Subcutaneous abdominal adipose tissue (tissue), 5 donors: ENCODE results near the gene AMBP.

Experiments
- H3K27ac ChIP-seq: one replicate; pipeline ENCODE4 v1.7.0; 2013; ENCODE audit warnings: low read depth, mild to moderate bottlenecking, inconsistent platforms, low read length, moderate library complexity
- H3K27me3 ChIP-seq, 5 donors: one replicate each; pipeline ENCODE4 v1.7.0; 2013; ENCODE audit warnings: low read length in 5 of 5, inconsistent platforms in 1 of 5; ENCODE audit not compliant: control insufficient read depth in 5 of 5, insufficient read depth in 4 of 5
- H3K36me3 ChIP-seq, 5 donors: one replicate each; pipeline ENCODE4 v1.7.0; 2013; ENCODE audit warnings: low read length in 5 of 5; ENCODE audit not compliant: control insufficient read depth in 5 of 5, insufficient read depth in 5 of 5
- H3K4me1 ChIP-seq, 5 donors: one replicate each; pipeline ENCODE4 v1.7.0; 2013; ENCODE audit warnings: low read length in 5 of 5, mild to moderate bottlenecking in 3 of 5, moderate library complexity in 1 of 5; ENCODE audit not compliant: control insufficient read depth in 5 of 5, insufficient read depth in 5 of 5
- H3K4me3 ChIP-seq, 5 donors: one replicate each; pipeline ENCODE4 v1.7.0; 2013; ENCODE audit warnings: low read length in 5 of 5, low read depth in 1 of 5
- H3K9ac ChIP-seq, 5 donors: one replicate each; pipeline ENCODE4 v1.7.0; 2013; ENCODE audit warnings: low read length in 5 of 5, mild to moderate bottlenecking in 4 of 5, moderate library complexity in 3 of 5
- H3K9me3 ChIP-seq, 5 donors: one replicate each; pipeline ENCODE4 v1.7.0; 2013; ENCODE audit warnings: low read length in 5 of 5; ENCODE audit not compliant: control insufficient read depth in 5 of 5
- donor health status: healthy.
- donor health status: healthy.
- donor health status: healthy.
- donor health status: healthy.
- donor health status: healthy.

The AMBP gene

DNA sequence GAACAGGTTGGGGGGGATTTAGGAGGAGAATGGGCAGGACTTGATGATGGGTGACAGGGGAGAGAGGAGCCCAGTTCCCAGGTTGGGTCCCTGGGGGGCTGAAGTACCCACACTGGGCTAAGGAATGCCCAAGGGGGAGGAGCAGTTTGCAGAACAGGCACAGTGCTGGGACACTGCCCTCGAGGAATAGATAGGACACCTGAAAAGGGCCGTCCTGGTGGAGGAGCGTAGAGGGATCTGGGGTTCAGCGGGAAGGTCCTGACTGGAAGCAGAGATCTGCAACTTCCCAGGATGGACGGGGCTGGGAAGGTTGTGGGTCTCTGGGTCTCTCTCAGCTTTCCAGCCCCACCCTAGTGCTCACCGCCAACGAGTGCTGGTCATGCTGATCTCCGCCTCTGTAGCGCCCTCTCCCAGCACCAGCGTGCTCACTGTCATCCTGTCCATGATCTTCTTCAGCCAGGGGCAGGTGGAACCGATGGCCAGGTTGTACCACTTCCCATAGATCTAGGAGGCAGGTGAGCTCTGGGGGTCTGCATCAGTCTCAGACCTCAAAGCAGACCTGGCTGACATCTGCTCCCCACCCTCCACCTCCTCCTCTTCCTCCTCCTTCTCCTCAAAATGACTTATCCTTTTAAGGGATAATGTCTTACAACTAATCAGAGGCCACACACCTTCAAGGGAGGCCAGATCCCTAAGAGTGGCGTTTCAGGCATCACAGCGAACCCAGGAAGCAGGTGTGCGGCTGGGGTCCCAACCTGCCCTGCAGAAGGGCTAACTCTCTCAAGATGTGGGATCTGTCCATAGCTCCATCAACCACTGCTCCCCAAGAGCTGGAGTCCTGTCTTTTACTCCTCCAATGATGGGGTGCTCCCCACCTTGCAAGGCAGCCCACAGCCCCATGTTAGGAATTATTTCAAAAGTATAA is 1.6 kb downstream of the AMBP start:
- Histone ChIP-seq H3K9me3 (no peaks in the 10 kb centered on the region), H3K9ac (no peak overlapping the region), H3K4me3 (no peak overlapping the region), H3K27ac (no peak overlapping the region), H3K36me3 (no peaks in the 10 kb centered on the region), H3K4me1 (peaks cover 1 to 14% (median 11%) of the 10 kb centered on the region in 5 donors), H3K27me3 (peaks cover 17 to 24% (median 22%) of the 10 kb centered on the region in 5 donors)

DNA sequence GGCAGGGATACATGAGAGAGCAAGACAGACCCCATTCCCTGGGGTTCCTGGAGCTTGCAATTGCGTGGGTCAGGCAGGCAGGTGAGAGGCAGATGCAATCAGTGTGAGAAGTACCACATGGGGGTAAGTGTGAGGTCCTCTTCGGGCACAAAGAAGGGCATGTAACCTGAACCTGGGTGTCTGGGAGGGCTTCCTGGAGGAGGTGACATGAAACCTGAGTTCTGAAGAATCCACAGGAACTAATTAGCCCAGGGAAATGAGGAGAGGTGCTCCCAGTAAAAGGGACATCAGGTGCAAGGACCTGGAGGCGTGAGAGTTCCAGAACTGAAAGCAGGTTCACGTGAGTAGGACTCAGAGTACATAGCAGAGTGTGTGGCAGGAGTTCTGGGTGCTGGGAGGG is 2.5 kb downstream of the AMBP start:
- no peak overlapping the region for H3K9ac ChIP-seq
- H3K27me3 ChIP-seq, result peaks cover 17 to 24% (median 22%) of the 10 kb centered on the region in 5 donors
- H3K27ac ChIP-seq, result no peak overlapping the region
- H3K4me1 ChIP-seq, result peaks cover 1 to 14% (median 11%) of the 10 kb centered on the region in 5 donors
- no peaks in the 10 kb centered on the region for H3K9me3 ChIP-seq
- H3K36me3 ChIP-seq, result no peaks in the 10 kb centered on the region
- no peak overlapping the region for H3K4me3 ChIP-seq

DNA sequence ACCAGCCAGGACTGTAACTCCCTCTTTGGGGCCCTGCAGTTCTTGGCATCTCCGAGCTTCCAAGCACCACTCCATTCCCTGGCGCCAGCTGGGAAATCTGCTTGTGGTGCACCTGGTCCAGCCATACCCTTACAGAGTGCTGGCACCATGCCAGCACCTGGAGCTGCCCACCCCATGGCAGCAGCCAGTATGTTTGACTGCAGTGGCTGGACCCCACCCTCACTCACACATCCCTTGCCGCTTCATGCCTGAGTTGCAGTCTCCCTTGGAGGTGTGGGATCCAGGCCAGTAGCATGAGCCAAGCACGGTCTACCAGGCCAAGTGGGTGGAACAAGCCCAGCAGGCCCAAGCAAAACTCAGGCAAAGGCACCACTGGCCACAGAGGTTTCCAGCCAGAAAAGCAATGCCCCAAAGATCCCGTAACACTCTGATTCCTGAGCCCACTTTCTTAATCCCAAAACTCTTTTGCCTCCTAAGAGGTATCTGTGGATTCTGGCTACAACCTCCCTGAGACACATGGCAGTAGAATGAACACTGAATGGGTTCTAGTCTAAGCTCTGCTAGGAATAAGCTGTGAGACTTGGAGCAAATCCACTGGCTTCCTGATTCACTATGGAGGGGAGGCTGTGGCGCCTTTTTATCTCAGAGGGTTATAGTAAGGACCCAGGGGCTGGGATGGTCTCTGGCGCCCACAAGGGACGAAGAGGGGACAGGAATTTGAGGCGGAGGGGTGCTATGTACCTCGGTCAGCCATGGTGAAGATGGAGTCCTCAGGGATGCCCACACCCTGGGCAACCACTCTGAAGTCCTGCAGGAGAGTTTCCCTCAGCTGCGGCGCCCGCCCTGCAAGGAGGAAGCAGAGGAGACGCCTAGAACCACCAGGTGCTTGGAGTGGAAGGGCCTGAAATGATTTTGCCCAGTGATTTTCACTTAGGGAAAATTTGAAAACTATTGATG is 5.6 kb downstream of the AMBP start:
- H3K36me3 ChIP-seq, result no peaks in the 10 kb centered on the region
- no peaks in the 10 kb centered on the region for H3K9me3 ChIP-seq
- H3K27ac ChIP-seq, result no peak overlapping the region
- peaks cover 3 to 11% (median 9%) of the 10 kb centered on the region in 5 donors for H3K4me1 ChIP-seq
- no peak overlapping the region for H3K4me3 ChIP-seq
- no peak overlapping the region for H3K9ac ChIP-seq
- H3K27me3 ChIP-seq, result peaks cover 12 to 17% (median 12%) of the 10 kb centered on the region in 5 donors

- H3K27me3 ChIP-seq, result peaks cover under 1 to 7% (median 7%) of the 10 kb centered on the region in 5 donors
- H3K9me3 ChIP-seq, result no peaks in the 10 kb centered on the region
- H3K4me1 ChIP-seq, result peaks cover 3 to 11% (median 9%) of the 10 kb centered on the region in 5 donors
- no peak overlapping the region for H3K27ac ChIP-seq
- H3K36me3 ChIP-seq, result no peaks in the 10 kb centered on the region
- no peak overlapping the region for H3K9ac ChIP-seq
- no peak overlapping the region for H3K4me3 ChIP-seq
Observed at GRCh38 chr9:114071197-114071795, 6.8 kb downstream of the AMBP start.

GRCh38 chr9:114070188-114071103 is 7.7 kb downstream of the AMBP start:
- peaks cover 3 to 11% (median 9%) of the 10 kb centered on the region in 5 donors for H3K4me1 ChIP-seq
- no peak overlapping the region for H3K9ac ChIP-seq
- H3K36me3 ChIP-seq, result no peaks in the 10 kb centered on the region
- H3K4me3 ChIP-seq, result no peak overlapping the region
- H3K9me3 ChIP-seq, result no peaks in the 10 kb centered on the region
- peaks cover 0 to 5% (median 2%) of the 10 kb centered on the region in 5 donors for H3K27me3 ChIP-seq
- no peak overlapping the region for H3K27ac ChIP-seq

DNA sequence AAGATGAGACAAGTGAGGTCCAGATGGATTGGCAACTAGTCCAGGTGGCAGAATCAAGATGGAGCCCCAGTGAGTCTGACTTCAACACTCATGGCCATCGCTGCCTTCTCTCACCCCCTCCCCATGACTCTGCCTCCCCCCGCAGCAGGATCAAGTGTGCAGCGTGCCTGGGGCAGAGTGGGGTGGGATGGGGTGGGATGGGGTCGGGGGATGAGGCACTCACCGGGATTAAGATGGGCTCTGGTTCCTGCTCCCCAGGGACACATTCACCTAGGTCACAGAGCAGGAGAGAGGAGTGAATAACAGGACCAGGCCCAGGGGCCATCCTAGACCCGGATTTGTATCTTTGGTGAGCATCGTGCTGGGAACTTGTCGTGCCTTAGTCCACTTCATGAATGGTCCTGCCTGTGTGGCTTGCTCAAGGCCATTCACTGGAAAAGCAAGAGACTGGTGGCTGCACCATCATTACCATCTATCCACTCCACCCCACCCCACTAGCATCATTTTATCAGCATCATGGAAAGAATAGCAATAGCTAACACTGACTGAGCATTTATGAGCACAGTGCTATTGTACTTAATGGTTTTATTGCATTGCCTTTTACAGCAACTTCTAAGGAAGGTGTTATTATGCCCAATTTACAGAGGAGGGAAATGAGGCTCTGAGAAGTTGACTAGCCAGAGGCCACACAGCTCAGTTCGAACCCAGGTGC is 8.5 kb downstream of the AMBP start:
- H3K4me1 ChIP-seq, result peaks cover 3 to 11% (median 9%) of the 10 kb centered on the region in 5 donors

DNA sequence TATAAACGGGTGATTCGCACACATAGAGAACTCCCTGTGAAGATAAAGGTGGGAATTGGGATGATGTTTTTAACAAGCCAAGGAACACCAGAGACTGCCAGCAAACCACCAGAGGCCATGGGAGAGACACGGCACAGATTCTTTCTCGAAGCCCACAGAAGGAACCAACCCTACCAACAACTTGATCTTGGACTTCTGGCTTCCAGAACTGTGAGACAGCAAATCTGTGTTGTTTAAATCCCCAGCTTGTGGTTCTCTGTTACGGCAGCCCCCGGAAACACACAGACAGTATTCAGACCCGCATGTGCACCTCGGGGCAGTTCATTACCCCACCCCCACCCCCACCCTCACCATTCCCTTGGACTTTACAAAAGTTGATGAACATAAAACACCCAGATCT is 12.8 kb downstream of the AMBP start:
- Histone ChIP-seq H3K9me3 (peaks cover 0 to 5% (median 0%) of the 10 kb centered on the region in 5 donors), H3K9ac (no peak overlapping the region), H3K36me3 (no peaks in the 10 kb centered on the region), H3K4me3 (no peak overlapping the region), H3K27ac (no peak overlapping the region), H3K27me3 (peaks cover 0 to 13% (median 10%) of the 10 kb centered on the region in 5 donors), H3K4me1 (peaks cover 0 to 2% (median under 1%) of the 10 kb centered on the region in 5 donors)

More for the DNA sequence above, 8.5 kb downstream of the AMBP start:
- Histone ChIP-seq H3K27me3 (peaks cover 0 to 4% (median 2%) of the 10 kb centered on the region in 5 donors), H3K27ac (no peak overlapping the region), H3K4me3 (no peak overlapping the region), H3K9me3 (no peaks in the 10 kb centered on the region), H3K9ac (no peak overlapping the region), H3K36me3 (no peaks in the 10 kb centered on the region)

DNA sequence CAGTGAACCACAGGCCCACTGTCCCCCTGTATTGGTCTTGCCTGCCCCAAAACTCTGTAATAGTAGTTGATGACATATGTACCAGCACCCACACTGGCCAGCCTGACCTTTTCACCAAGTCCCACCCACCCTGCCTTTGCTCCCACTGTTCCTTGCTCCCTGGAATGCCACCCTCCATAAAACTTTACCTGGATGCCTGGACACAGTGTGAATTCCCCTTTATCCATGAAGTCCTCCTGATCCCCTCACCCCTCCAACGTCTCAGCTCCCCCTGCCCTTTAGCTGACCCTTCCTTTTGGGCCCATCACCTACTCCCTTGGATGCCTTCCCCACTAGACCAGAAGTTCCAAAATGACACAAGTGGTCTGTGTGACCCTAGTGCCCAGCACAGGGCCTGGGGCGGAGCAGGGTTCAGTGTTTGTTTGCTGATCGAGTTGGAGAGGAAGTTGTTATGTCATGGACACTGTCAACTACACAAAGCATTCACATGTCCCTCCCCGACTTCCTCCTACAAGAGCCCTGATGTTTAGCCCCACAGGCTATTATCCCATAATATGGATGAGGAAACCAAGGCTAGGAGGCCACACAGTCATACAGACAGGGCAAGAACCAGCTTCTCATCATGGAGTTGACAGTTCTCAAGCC is 16.1 kb downstream of the AMBP start:
- peaks cover 0 to 5% (median 0%) of the 10 kb centered on the region in 5 donors for H3K36me3 ChIP-seq
- H3K4me3 ChIP-seq, result no peak overlapping the region
- no peak overlapping the region for H3K9ac ChIP-seq
- H3K27me3 ChIP-seq, result peaks cover 0 to 11% (median 10%) of the 10 kb centered on the region in 5 donors
- peaks cover 0 to 5% (median 0%) of the 10 kb centered on the region in 5 donors for H3K9me3 ChIP-seq
- H3K4me1 ChIP-seq, result peaks cover 2 to 16% (median 13%) of the 10 kb centered on the region in 5 donors
- no peak overlapping the region for H3K27ac ChIP-seq
